NCI-H1694 (cell line): ENCODE measurements around the gene PTPRE.

Experiments used
- DNase-seq: peaks from one replicate; lab custom pipeline; 2025; lab: John Stamatoyannopoulos, UW

PTPRE gene

DNA sequence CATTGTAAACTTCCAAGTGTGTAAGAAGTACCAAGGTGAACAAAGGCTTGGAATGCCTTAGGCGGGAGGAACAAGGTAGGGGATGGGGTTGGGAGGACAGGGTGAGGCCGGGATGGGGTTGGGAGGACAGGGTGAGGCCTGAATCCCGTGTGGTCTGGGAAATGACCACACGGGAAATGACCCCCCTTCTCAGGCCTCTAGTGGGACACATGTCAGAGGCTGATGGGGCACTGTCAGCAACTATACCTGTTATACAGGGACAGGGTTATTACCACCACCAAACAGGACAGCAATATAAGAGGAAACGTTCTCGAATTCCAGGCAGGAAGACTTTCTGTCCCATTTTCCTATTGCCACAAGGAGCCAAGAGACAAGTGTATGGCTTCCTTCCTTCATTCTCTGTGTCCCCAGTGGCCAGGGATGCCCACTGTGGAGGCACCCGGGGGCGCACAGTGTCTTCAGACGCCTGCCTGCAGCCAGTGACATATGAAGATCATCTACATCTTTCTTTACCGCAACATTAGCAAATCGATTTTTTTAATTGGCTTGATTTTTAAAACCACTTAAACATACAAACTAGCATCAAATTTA lies 218.0 kb downstream of the PTPRE start:
- no peak for DNase-seq

- DNase-seq: no peak
Measured at GRCh38 chr10:128125416-128125943, 218.6 kb downstream of the PTPRE start.

DNA sequence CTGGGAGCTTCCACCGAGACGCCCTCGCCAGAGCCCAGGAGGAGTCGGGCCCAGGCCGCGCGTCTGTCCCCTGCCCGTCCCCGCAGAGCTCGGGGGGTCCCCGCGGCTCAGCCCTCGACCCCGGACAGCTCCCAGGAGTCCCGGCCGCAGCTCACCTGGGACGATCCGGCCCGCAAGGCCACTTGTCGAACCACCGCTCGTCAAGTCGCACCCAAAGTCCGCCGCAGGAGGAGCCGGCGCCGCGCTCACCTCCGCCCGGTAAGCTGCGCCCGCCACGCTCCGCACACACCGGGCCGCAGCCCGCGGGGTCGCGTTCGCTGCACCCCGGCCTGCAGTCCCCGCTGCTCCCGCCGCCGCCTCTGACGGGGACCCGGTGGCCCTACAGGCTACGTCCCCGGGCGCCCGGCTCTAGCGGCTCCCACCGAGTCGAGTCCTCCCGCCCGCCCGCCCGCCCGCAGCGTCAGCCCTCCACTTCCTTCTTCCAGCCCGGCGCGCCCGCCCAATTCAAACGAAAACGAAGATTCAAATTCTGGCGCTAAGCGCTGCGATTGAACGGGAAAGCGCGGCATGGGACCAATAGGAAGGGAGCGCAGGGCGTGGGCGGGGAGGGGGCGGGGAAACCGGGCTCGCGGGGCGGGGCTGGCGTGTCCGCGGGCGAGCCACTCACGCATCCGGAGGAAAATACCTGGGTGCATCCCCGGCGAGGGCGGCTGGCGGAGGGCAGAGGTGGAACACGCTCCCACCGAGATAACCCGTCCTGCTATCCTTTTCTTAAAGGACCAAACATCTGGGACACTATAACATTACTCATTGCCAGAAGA lies 219.3 kb downstream of the PTPRE start, which contains the start of gene MKI67:
TSS of gene MKI67 (minus strand) at position 480 of the 821 bp plus-strand sequence. CDS start 756 bp downstream, outside the sequence.
- peak; percentile 55 for DNase-seq

DNA sequence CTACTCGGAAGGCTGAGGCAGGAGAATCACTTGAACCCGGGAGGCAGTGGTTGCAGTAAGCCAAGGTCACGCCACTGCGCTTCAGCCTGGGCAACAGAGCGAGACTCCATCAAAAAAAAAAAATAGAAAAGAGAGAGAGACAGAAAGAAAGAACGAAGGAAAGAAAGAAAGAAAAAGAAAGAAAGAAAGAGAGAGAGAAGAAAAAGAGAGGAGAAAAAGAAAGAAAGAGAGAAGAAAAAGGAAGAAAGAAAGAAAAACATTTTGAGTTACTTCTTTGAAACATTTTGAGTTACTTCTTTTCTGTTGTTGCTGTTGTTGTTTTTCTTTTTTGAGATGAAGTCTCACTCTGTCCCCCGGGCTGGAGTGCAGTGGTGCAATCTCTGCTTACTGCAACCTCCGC lies 221.7 kb downstream of the PTPRE start:
- DNase-seq: no peak

DNA sequence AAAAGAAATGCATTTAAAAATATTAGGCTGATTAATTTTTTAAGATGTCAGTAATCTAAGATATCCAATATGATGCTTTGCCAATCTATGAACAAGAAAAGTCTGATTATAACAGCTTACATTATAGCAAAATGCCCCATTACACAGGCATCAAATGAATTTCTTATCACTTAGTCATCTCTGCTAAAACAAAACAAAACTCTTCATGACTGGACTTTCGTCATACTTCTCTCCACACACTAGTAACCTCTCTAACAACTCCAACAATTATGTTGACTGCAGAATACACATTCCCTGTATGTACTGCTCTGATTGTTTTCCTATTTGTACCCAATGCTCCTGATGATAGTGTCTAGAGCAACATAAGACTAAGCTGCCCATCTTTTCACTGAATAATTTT lies 223.1 kb downstream of the PTPRE start:
- DNase-seq: no peak
